HG03064 (cell line): ENCODE data around the gene SLC25A46.
"Not testable (repeated sequence)": the region's sequence is repeated elsewhere in the genome, so short reads cannot be mapped to it uniquely, and the experiment has no call there.

ENCODE experiments used
- ATAC-seq: cut with Tn5 transposase; IDR thresholded peaks from one replicate; pipeline ENCODE4 v1.9.1; 2021; ENCODE audit warnings: low read depth; ENCODE audit not compliant: unreplicated experiment

Gene SLC25A46

DNA sequence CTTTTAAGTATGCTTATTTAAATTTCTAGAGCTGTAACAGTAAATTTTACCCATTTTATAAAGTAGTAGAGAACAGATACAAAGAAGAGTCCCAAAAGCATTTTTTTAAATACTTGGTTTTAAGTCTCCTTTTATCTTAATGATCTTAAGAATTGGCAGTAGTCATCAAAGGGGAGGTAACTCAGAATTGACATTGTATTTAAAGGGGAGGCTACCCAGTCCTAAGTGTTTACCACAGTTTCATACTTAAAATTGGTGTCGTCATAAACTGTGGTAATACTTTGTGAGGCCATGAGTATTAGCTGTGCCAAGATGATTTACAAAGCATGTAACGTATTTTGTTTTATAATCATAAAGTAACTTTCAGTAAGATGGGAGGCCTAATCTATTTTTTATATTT lies 14.8 kb downstream of the SLC25A46 start:
- no peak for ATAC-seq

DNA sequence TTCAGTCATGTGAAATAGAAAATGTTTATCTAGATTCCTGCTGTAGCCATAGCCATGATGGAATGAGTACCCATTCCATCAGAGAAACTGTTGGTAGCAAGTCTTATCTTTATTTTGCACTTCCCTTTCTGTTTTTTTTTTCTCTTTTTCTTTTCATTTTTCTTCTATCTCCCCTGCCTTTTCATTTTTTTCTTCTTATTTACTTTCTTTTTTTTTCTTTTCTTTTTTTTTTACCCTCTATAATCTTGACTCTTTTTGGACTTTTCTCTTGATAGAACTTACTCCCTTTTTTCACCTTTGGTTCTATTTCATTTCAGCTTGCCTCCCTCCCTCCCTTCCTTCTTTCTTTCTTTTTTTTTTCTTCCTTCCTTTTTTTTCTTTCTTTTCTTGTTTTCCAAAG lies 15.4 kb downstream of the SLC25A46 start:
- no peak for ATAC-seq

DNA sequence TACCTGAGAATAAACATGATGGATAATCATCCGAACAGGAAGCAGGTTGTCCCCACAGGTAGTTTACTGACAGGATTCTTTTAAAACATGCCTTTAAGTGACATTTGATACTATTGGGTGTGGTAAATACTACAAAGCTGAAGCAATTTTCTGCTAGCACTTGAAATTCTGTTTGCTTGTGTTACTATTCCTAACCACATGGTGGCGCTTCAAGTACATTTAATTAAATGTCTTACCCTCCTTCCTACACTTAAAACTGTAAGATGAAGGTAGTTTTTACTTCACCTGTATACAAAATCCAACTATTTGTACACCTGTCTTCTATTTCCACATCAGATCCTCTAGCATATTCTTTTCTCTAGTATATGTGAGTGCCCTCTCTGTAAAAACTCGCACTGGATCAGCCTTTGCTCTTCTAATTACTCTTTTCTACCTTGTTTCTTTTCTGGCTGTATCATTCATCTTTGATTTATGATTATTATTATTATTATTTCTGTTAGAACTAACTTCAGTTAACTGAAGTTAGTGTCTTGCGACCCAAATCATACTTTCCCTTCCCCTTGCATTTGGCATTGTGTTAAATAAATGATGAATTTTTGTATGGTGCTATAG lies 18.4 kb downstream of the SLC25A46 start:
- no peak for ATAC-seq

DNA sequence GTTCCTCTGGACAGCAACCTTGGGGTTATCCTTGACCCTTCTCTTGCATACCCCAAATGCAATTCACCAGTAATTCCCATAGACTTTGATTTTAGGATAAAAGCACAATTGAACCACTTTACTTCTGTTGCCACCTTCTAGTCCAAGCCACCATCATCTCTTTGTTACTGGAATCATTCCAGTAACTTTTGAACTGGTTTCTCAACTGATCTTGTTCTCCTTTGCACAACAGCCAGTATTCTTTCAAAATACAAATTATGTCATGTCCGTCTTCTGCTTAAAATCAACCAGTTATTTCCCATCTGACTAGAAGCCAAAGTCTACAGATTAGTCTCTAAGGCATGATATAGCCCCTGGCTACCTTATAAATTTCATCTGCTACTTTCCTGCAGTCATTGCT lies 21.4 kb downstream of the SLC25A46 start:
- ATAC-seq: no peak

DNA sequence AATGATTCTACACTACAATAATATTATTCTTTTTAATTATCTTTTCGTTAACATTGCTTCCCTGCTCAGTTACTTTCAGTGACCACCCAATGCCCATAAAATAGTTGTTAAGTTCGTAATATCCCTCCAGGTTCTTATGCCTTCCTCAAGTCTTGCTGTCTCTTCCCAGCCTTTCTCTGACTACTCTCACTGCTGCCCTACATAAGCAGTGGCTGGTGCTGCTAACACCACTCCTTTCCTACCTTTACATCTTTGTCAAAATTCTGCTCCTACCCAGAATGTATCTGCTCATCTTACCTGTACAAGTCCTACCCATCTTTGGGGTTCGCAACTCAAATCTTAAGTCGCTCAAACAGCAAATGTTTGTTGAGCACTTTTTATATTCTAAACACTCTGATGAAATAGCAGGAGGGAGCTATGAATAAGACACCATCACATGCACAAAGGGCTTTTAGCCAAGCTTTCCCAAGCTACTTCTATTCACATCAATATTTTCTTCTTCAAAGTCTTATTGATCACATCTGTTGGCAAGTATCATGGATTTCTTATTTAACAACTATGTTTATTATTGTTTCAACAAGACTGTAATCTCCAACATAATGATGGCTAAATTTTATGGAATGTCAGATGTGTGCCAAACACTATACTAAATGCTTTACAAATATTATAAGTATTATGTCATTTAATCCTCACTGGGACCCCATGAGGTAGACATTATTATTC lies 29.5 kb downstream of the SLC25A46 start:
- no peak for ATAC-seq

DNA sequence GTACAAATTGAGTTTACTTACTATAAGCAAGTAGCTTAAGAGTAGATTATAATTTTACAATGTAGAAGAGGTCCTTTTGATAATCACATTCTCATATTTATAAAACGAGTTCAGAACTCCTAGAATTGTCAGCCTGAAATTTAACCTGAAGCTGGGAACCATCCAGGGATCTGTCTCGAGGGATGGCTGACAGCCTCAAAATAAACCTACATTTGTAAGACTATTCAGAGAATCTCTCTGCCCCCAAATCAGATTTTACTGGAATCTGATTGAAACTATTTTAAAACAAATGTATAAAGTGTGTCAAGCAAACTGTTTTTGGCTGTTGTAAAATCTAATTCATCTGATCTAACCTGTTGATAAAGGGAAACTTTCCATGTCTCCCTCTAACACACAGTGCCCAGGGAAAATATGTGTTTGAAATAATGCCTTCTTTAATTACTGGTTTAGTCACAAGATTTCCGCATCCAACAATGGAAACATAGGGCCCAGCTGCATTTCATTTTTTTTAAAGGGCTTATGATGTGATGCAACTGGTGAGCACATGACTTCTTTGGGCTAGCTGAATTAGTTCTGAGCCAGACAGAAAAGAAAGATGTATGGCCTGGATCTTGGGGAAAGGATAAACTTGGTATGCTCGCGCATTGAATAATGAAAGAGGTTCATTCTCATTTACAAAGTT lies 30.3 kb downstream of the SLC25A46 start:
- ATAC-seq: no peak

DNA sequence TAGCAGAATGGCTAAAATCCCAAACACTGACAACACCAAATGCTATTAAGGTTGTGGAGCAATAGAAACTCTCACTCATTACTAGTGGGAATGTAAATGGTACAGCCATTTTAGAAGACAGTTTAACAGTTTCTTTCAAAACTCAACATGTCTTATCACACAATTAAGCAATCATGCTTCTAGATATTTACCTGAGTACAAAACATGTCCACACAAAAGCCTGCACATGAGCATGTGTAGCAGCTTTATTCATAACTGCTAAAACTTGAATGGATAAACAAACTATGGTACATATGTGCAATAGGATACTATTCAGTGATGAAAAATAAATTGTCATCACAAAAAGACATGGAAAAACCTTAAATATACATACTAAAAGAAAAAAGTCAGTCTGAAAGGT lies 31.5 kb downstream of the SLC25A46 start:
- no peak for ATAC-seq

DNA sequence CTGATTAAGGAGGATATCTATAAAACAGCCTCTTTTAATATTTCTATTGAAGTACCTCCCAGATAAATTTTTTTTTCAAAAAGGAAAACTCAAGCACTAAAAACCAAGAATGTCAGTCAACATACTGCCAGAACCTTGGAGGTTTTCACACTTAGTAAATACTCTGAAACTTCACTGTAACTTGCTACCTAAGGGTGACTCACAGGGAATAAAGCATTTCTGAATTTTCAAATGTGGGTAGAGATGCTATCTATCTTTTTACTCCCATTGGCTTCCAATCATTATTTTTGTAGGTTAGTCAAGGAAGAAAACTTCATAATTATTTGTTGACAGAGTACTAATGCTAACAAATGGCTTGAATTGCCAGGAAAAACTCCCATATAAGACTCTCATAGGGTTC lies 46.1 kb downstream of the SLC25A46 start:
- ATAC-seq: no peak

DNA sequence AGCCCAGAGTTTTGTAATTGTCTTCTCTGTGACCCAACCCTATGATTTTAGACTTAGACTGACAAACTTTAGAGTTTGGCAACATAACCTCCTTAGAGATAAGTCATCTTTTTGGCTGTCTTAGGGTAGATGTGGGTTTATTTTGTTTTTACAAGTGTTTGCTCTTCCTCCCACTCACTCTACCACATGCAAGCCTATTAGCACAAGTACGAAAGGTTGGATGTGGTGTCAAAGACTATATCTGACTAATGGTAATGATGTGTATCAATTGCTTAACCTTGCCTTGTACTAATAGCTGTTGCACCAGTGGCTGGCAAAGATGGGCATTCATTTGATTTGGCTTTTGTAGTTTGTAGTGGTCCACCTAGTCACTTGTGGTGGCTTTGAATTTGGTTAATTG lies 46.5 kb downstream of the SLC25A46 start:
- ATAC-seq: no peak

DNA sequence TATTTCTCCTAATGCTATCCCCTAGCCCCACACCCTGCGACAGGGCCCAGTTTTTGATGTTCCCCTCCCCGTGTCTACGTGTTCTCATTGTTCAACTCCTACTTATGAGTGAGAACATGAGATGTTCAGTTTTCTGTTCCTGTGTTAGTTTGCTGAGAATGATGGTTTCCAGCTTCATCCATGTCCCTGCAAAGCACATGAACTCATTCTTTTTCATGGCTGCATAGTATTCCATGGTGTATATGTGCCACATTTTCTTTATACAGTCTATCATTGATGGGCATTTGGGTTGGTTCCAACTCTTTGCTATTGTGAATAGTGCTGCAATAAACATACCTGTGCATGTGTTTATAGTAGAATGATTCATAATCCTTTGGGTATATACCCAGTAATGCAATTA lies 49.2 kb downstream of the SLC25A46 start:
- not testable (repeated sequence) for ATAC-seq

DNA sequence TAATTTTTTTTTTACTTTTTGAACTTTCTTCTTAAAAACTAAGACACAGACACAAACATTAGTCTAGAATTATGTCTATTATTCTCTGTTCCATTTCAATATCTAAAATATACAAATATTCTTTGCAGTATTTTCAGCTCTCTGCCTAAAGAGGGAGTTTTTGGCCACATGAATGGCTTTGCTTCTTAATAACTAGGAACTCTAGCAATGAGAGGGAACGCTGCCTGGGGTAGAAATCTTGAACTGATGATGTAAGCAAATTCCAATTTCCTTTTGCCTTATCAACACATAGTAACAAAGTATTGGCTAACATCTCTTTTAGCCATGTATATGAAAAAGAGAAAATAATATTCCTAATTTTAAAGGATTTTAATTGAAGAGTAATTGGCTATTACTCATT lies 51.9 kb downstream of the SLC25A46 start:
- no peak for ATAC-seq

DNA sequence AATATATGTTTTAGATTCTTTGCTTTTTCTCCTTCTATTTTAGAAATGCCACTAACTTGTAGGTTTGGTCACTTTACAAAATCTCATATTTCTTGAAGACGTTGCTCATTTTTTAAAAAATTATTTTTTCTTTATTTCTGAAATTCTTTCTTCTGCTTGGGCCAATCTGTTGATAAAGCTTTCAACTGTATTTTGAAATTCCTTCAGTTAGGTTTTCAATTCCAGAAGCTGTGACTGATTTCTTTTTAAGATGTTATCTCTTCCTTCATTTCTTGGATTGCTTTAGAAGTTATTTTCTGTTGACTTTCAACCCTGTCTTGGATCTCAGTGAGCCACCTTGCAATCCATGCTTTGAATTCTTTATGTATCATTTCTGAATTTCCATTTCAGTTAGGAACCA lies 64.2 kb downstream of the SLC25A46 start:
- no peak for ATAC-seq

DNA sequence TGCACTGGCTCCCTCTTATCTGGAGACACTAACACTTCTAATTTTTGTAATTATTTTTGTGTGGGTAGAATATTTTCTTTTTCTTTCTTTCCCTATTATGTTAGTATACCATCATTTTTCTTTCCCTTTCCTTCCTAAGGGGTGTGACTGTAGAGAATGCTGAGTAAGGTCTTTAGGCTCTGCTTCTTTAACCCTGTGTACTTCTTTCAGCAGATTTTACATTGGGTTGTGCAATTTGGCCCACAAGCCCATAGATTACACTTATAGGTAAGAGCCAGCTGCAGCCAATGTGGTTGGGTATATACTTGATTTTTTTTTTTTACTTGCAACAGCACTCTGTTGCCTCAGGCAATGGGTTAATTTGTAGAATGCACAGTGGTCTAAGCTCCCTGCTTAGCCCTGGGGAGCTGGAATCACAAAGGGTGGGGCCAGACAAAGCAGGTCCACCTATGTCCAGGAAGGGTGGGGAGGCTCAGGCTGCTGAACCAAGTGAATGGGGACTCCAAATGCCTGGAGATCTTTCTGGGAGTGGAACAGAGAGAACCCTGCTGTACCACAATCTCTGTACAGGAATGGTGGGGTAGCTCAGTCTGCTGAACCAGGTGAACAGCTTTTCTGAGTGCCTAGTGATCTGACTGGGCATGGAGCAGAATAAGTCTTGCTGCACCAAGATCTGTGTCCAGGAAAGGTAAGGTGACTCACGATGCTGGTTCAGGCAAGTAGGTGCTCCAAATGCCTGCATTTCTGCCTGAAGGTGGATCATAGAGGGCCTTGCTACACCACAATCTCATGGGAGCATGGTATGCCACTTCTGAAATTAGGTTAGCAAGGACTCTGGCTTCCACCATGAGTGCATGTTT lies 64.9 kb downstream of the SLC25A46 start:
- no peak for ATAC-seq

DNA sequence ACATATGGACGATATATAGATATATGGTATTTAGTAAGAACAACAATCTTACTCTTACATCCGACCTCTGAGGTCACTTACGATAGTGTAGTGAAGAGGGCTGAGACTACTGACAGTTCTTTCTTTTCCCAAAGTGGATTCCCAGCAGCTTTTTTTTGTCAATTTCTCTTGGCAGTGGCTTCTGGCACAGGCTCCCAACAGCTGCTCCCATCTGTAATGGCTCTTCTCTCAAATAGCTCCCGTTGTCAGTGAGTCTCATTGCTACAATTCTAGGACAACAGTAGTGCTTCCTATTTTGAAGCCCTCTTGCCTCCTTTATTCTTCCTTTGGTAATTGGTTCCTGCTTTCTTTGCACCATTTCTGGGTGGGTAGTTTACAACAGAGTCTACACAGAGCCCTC lies 68.4 kb downstream of the SLC25A46 start:
- no peak for ATAC-seq

DNA sequence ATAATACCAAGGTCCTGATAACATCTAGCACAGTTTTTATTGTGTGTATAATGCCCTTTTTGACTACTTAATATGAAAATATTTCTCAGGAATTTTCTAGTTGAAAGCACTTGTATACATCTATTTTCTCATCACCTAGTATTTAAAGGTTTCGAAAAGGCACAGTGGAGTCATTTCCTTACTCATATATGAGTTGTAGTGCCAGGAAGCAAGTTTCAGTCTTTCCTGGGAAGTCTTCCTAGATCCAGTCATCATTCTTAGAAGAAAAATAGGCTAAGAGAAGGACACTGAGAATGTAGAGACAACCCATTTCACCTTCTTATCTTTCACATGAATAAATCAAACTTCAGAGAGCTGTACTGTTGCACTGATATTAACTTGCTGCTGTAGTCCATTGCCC lies 70.2 kb downstream of the SLC25A46 start:
- ATAC-seq: no peak
